H1 (cell line): Measurements from ENCODE around the gene FBXO39. TPM values are rescaled to one million over a fixed set of nuclear protein-coding genes. Genes with fewer than 3 reads are reported as not detected.
A peak's percentile ranks its signal among the peaks of the same experiment; 100 is the strongest.

Source experiments
- CTCF ChIA-PET: fragments of 300-600 bp; sonication (Branson Sonifier 250); formaldehyde crosslinking; loops from one replicate; lab custom pipeline; 2021; ENCODE audit not compliant: partially characterized antibody; lab: Charles Lee
- POLR2A ChIA-PET: fragments of 300-600 bp; sonication (Branson Sonifier 250); formaldehyde crosslinking; loops from one replicate; lab custom pipeline; 2021; ENCODE audit warnings: inconsistent platforms; ENCODE audit not compliant: partially characterized antibody; lab: Charles Lee
- DNase-seq, 2 experiments: peaks; one replicate each; pipeline versions ENCODE4 v3.0.0 to v3.0.0-alpha.2; 2010 to 2022; ENCODE audit warnings: low spot score in 2 of 2, low read depth in 1 of 2, mixed read lengths in 1 of 2
- FAIRE-seq: peaks from 2 replicates; lab custom pipeline; 2011; peaks lifted over from hg19 to GRCh38; lab: Jason Lieb, UNC
- H2AFZ ChIP-seq: 2 replicates; pipeline ENCODE4 v1.8.1; 2012; ENCODE audit warnings: low read length, inconsistent platforms
- H2AK5ac ChIP-seq: 2 replicates; pipeline ENCODE4 v1.6.1; 2013; ENCODE audit warnings: low read depth, low read length
- H2BK120ac ChIP-seq: replicated peaks from 2 replicates; pipeline ENCODE3; 2013; ENCODE audit warnings: low read depth, low read length, inconsistent platforms
- H2BK12ac ChIP-seq: 2 replicates; pipeline ENCODE4 v1.6.1; 2013; ENCODE audit warnings: low read depth, low read length
- H2BK15ac ChIP-seq: 2 replicates; pipeline ENCODE4 v1.6.1; 2013; ENCODE audit warnings: low read length
- H2BK20ac ChIP-seq: 2 replicates; pipeline ENCODE4 v1.6.1; 2013; ENCODE audit warnings: low read length
- H2BK5ac ChIP-seq: 2 replicates; pipeline ENCODE4 v1.6.1; 2013; ENCODE audit warnings: low read depth, low read length
- H3K14ac ChIP-seq: 2 replicates; pipeline ENCODE4 v1.6.1; 2013; ENCODE audit warnings: inconsistent platforms; ENCODE audit not compliant: insufficient read length
- H3K18ac ChIP-seq: 2 replicates; pipeline ENCODE4 v1.6.1; 2013; ENCODE audit warnings: low read length; ENCODE audit errors: extremely low read depth
- H3K23ac ChIP-seq: 2 replicates; pipeline ENCODE4 v1.6.1; 2013; ENCODE audit warnings: inconsistent platforms; ENCODE audit not compliant: insufficient read length
- H3K23me2 ChIP-seq: 2 replicates; pipeline ENCODE4 v1.6.1; 2013; ENCODE audit warnings: low read depth, low read length
- H3K27ac ChIP-seq: 2 replicates; pipeline ENCODE4 v1.6.1; 2011; ENCODE audit warnings: low read depth, low read length, inconsistent platforms
- H3K27me3 ChIP-seq, 4 experiments: replicated peaks in 1 of 4; 1 replicate in 1 of 4; 2 replicates in 3 of 4; pipeline versions ENCODE4 v1.6.1 to v1.8.1; 2011 to 2013; ENCODE audit warnings: low read length in 3 of 4, mild to moderate bottlenecking in 3 of 4, inconsistent platforms in 2 of 4, mixed read lengths in 2 of 4, moderate library complexity in 1 of 4; ENCODE audit not compliant: control insufficient read depth in 3 of 4, insufficient read depth in 3 of 4; ENCODE audit errors: extremely low read depth in 1 of 4
- H3K36me3 ChIP-seq, 4 experiments: 2 replicates each; pipeline versions ENCODE4 v1.6.1 to v1.8.1; 2011 to 2013; ENCODE audit warnings: mild to moderate bottlenecking in 4 of 4, low read length in 3 of 4, moderate library complexity in 2 of 4, control low read depth in 1 of 4, inconsistent platforms in 1 of 4; ENCODE audit not compliant: insufficient read depth in 4 of 4, control insufficient read depth in 2 of 4
- H3K4ac ChIP-seq: replicated peaks from 2 replicates; pipeline ENCODE3; 2013; ENCODE audit warnings: low read length, low read depth, mixed read lengths, inconsistent platforms; ENCODE audit not compliant: insufficient read length
- H3K4me1 ChIP-seq, 4 experiments: replicated peaks in 1 of 4; 1 replicate in 1 of 4; 2 replicates in 3 of 4; pipeline versions ENCODE4 v1.6.1 to v1.8.1; 2011 to 2013; ENCODE audit warnings: low read length in 3 of 4, inconsistent platforms in 2 of 4, mixed read lengths in 1 of 4; ENCODE audit not compliant: insufficient read depth in 4 of 4, control insufficient read depth in 3 of 4
- H3K4me2 ChIP-seq, 2 experiments: 2 replicates each; pipeline versions ENCODE4 v1.6.1 to v1.8.1; 2011 to 2013; ENCODE audit warnings: low read depth in 2 of 2, low read length in 2 of 2, control low read depth in 1 of 2, inconsistent platforms in 1 of 2, mild to moderate bottlenecking in 1 of 2; ENCODE audit not compliant: insufficient read depth in 1 of 2
- H3K4me3 ChIP-seq, 4 experiments: fragments of 200-600, 300-600 bp in 1 of 4; sonication (generic), shearing (Covaris generic), sonication (Bioruptor Twin) in 1 of 4; 2 replicates each; pipeline versions ENCODE4 v1.5.1 to v1.8.1; 2011 to 2016; ENCODE audit warnings: low read length in 4 of 4, low read depth in 3 of 4, control low read depth in 2 of 4, inconsistent platforms in 2 of 4, mild to moderate bottlenecking in 2 of 4, mixed read lengths in 1 of 4, moderate library complexity in 1 of 4; ENCODE audit not compliant: insufficient read depth in 2 of 4; ENCODE audit errors: extremely low read depth in 1 of 4
- H3K56ac ChIP-seq: replicated peaks from 2 replicates; pipeline ENCODE3; 2013; ENCODE audit warnings: low read depth, mild to moderate bottlenecking, mixed read lengths, low read length, inconsistent platforms; ENCODE audit not compliant: insufficient read length
- H3K79me1 ChIP-seq: 2 replicates; pipeline ENCODE4 v1.6.1; 2013; ENCODE audit warnings: low read depth, low read length, control low read depth
- H3K79me2 ChIP-seq, 2 experiments: 2 replicates each; pipeline versions ENCODE4 v1.6.1 to v1.8.1; 2012 to 2013; ENCODE audit warnings: low read length in 2 of 2, mild to moderate bottlenecking in 2 of 2, inconsistent platforms in 1 of 2; ENCODE audit not compliant: insufficient read depth in 2 of 2, control insufficient read depth in 1 of 2
- H3K9ac ChIP-seq, 4 experiments: replicated peaks in 1 of 4; 1 replicate in 1 of 4; 2 replicates in 3 of 4; pipeline versions ENCODE4 v1.6.1 to v1.8.1; 2011 to 2013; ENCODE audit warnings: low read depth in 3 of 4, low read length in 3 of 4, control low read depth in 2 of 4, mild to moderate bottlenecking in 2 of 4, moderate library complexity in 2 of 4, inconsistent platforms in 1 of 4; ENCODE audit errors: extremely low read depth in 1 of 4
- H3K9me3 ChIP-seq, 2 experiments: 2 replicates each; pipeline versions ENCODE4 v1.6.1 to v1.8.1; 2012 to 2013; ENCODE audit warnings: mild to moderate bottlenecking in 2 of 2, moderate library complexity in 2 of 2, control low read depth in 1 of 2, inconsistent platforms in 1 of 2, low read depth in 1 of 2, low read length in 1 of 2, mixed read lengths in 1 of 2; ENCODE audit not compliant: insufficient read depth in 2 of 2
- H4K20me1 ChIP-seq, 2 experiments: replicated peaks in 1 of 2; 2 replicates each; pipeline versions ENCODE3 to v1.8.1; 2011 to 2013; ENCODE audit warnings: inconsistent platforms in 2 of 2, low read length in 2 of 2, mild to moderate bottlenecking in 1 of 2; ENCODE audit not compliant: insufficient read depth in 2 of 2, control insufficient read depth in 1 of 2
- H4K5ac ChIP-seq: 2 replicates; pipeline ENCODE4 v1.6.1; 2013; ENCODE audit warnings: low read length, low read depth, mixed read lengths, inconsistent platforms; ENCODE audit not compliant: insufficient read length
- H4K8ac ChIP-seq: 2 replicates; pipeline ENCODE4 v1.8.0; 2013; ENCODE audit warnings: mild to moderate bottlenecking, moderate library complexity, low read length, inconsistent platforms; ENCODE audit not compliant: insufficient read depth; ENCODE audit errors: extremely low read depth
- H4K91ac ChIP-seq: replicated peaks from 2 replicates; pipeline ENCODE3; 2013; ENCODE audit warnings: low read length, mixed read lengths, inconsistent platforms; ENCODE audit not compliant: insufficient read length
- CEBPB ChIP-seq: IDR thresholded peaks from 2 replicates; pipeline ENCODE4 v1.6.1; 2012; ENCODE audit warnings: low read depth, low read length
- EP300 ChIP-seq, 2 experiments: IDR thresholded peaks; 1 replicate in 1 of 2; 2 replicates in 1 of 2; pipeline ENCODE4 v1.6.1; 2011 to 2012; ENCODE audit warnings: low read depth in 2 of 2, low read length in 2 of 2, mild to moderate bottlenecking in 2 of 2, borderline replicate concordance in 1 of 2, inconsistent platforms in 1 of 2, moderate library complexity in 1 of 2
- GTF2F1 ChIP-seq: IDR thresholded peaks from 2 replicates; pipeline ENCODE4 v1.6.1; 2012; ENCODE audit warnings: low read depth, low read length, improper control_type of control experiment, borderline replicate concordance
- HDAC6 ChIP-seq: IDR thresholded peaks from one replicate; pipeline ENCODE4 v1.7.1; 2012; ENCODE audit warnings: low read depth, mild to moderate bottlenecking, inconsistent platforms, low read length, moderate library complexity
- JUND ChIP-seq: IDR thresholded peaks from 2 replicates; pipeline ENCODE4 v1.6.1; 2011; ENCODE audit warnings: mild to moderate bottlenecking, improper control_type of control experiment, low read length
- PHF8 ChIP-seq: fragments of 200-600 bp; sonication (generic); conservative IDR thresholded peaks from 2 replicates; pipeline ENCODE4 v1.7.1; 2012; ENCODE audit warnings: low read depth, mild to moderate bottlenecking, inconsistent platforms, low read length, moderate library complexity
- POU5F1 ChIP-seq: IDR thresholded peaks from 2 replicates; pipeline ENCODE4 v1.6.1; 2011; ENCODE audit warnings: low read depth, mild to moderate bottlenecking, low read length, moderate library complexity
- RXRA ChIP-seq: IDR thresholded peaks from 2 replicates; pipeline ENCODE4 v1.6.1; 2011; ENCODE audit warnings: low read depth, mild to moderate bottlenecking, low read length, moderate library complexity; ENCODE audit not compliant: insufficient read depth
- SP4 ChIP-seq: IDR thresholded peaks from 2 replicates; pipeline ENCODE4 v1.6.1; 2012; ENCODE audit warnings: low read length, inconsistent platforms
- SUZ12 ChIP-seq: fragments of 200-600 bp; sonication (generic); IDR thresholded peaks from 2 replicates; pipeline ENCODE4 v1.6.1; 2012; ENCODE audit warnings: mild to moderate bottlenecking, inconsistent platforms, low read length, moderate library complexity, mixed read lengths
- TCF12 ChIP-seq: IDR thresholded peaks from 2 replicates; pipeline ENCODE4 v1.6.1; 2011; ENCODE audit warnings: low read depth, mild to moderate bottlenecking, low read length
- WGBS, 2 experiments: shearing (Covaris generic) in 1 of 2; methylation state at CpG; one replicate each; pipeline versions ENCODE4 v1.1.6 to v1.1.7; 2013 to 2015; ENCODE audit warnings: low lambda C conversion rate in 2 of 2, mixed read lengths in 2 of 2, inconsistent platforms in 1 of 2, low coverage in 1 of 2, missing lambda C conversion rate in 1 of 2; ENCODE audit not compliant: insufficient replicate concordance in 2 of 2, insufficient coverage in 1 of 2, insufficient read length in 1 of 2; ENCODE audit errors: extremely low coverage in 1 of 2, missing lambda C conversion rate in 1 of 2; 5-methylcytosine and 5-hydroxymethylcytosine counted together
- polyA plus RNA-seq, 7 experiments: library from polyadenylated mRNA; depleted of rRNA in 3 of 7; stranded (reverse) in 5 of 7; unstranded in 2 of 7; fragments of >200 nt in 5 of 7; fragments of 200-250 nt in 2 of 7; gene quantifications; 1 replicate in 5 of 7; 2 replicates in 1 of 7; 4 replicates in 1 of 7; pipeline versions ENCODE4 v1.2.1 to v1.2.3, GENCODE V29; 2011 to 2013; ENCODE audit warnings: missing spikeins in 2 of 7, mixed read lengths in 2 of 7
- total RNA-seq: library from RNA; stranded (reverse); fragmentation: NEBNext Ultra II Directional; extraction: Animal tissue kit (Norgen Biotek cat#: 25700); gene quantifications from 2 replicates; pipeline ENCODE4 v1.2.1, GENCODE V29; 2021

FBXO39 gene
- total and polyA plus RNA-seq, 2 of the 8 experiments (the other 6 are each of a cell fraction or from before 2014, with no cell fraction given) = 0.12 to 0.22 TPM

GRCh38 chr17:6757747-6758146 lies 18.3 kb upstream of the FBXO39 start:
- Histone ChIP-seq H2BK120ac (no peak overlapping the region), H3K9me3 (no peaks in the 10 kb centered on the region), H2BK20ac (no peak overlapping the region), H2BK15ac (peak overlapping the region; percentile 92; the same call in 1 of the 2 replicates), H3K79me1 (no peaks in the 10 kb centered on the region), H2AK5ac (no peak overlapping the region), H3K79me2 (no peaks in the 10 kb centered on the region), H4K91ac (no peak overlapping the region), H3K23ac (no peak overlapping the region), H4K20me1 (no peaks in the 10 kb centered on the region), H3K27me3 (no peaks in the 10 kb centered on the region; a peak in 1 of 7 replicates), H3K27ac (no peak overlapping the region), H4K8ac (no peak overlapping the region), H3K36me3 (no peaks in the 10 kb centered on the region), H3K4me2 (no peak overlapping the region), H3K23me2 (0 out of 2 replicates have a peak, but pooled peaks cover 2% of the 10 kb centered on the region), H4K5ac (no peak overlapping the region), H3K9ac (no peak overlapping the region), H3K4ac (no peak overlapping the region), H3K4me1 (peaks cover 0 to 9% (median 2%) of the 10 kb centered on the region in 4 experiments; a peak in 3 of 7 replicates), H3K18ac (no peak overlapping the region), H2AFZ (no peak overlapping the region), H3K14ac (no peak overlapping the region), H2BK12ac (peak overlapping the region; percentile 50; the same call in 1 of the 2 replicates), H3K56ac (no peak overlapping the region), H2BK5ac (no peak overlapping the region), H3K4me3 (no peak overlapping the region)
- CTCF ChIA-PET = interaction anchor here (0.8 to 1.6 kb wide), 5 partner anchors 15 to 135 kb away, joined by 3 to 6 read pairs (median 3); no protein-coding TSS in a partner anchor
- TF ChIP-seq CEBPB = no peak
- no peak for TF ChIP-seq SP4
- no peak for TF ChIP-seq EP300 (IDR thresholded peaks at IDR 0.05; ENCODE audit: borderline replicate concordance in 1 of 2, low read depth in 2 of 2, low read length in 2 of 2)
- TF ChIP-seq HDAC6 = no peak
- TF ChIP-seq TCF12 = no peak
- TF ChIP-seq SUZ12 = no peak
- no peak for TF ChIP-seq GTF2F1
- TF ChIP-seq PHF8 = no peak
- TF ChIP-seq POU5F1 = no peak
- TF ChIP-seq JUND = no peak
- TF ChIP-seq RXRA = no peak
- WGBS, 2 experiments = 91% methylated on average over 2 of the region's 2 CpGs; no CpG with 5 or more reads in 1 of the 2 experiments
- POLR2A ChIA-PET = no interaction called here
- no peak for FAIRE-seq
- no peak for DNase-seq
